Motor neuron (in vitro differentiated cells): Measurements from ENCODE around the gene NLE1. TPM values are rescaled to one million over a fixed set of nuclear protein-coding genes. Genes with fewer than 3 reads are reported as not detected.
"Not testable (repeated sequence)": the region's sequence is repeated elsewhere in the genome, so short reads cannot be mapped to it uniquely, and the experiment has no call there.

Experiments
- ATAC-seq, 8 experiments: fragments of 200-7000 bp; cut with Tn5 transposase; replicated peaks in 6 of 8; 2 replicates each; pipeline ENCODE4 v1.8.0; 2021; ENCODE audit warnings: mild to moderate bottlenecking in 8 of 8, moderate library complexity in 8 of 8
- H3K27ac ChIP-seq, 2 donors: fragments of 250-450 bp; sonication (Bioruptor Pico); 2 replicates each; pipeline ENCODE4 v1.9.0; 2021; ENCODE audit warnings: antibody characterized with exemption in 2 of 2, mild to moderate bottlenecking in 2 of 2, moderate library complexity in 1 of 2
- H3K4me1 ChIP-seq, 2 donors: fragments of 250-450 bp; sonication (Bioruptor Pico); replicated peaks in 1 of 2; 2 replicates each; pipeline ENCODE4 v1.6.1; 2021; ENCODE audit warnings: antibody characterized with exemption in 2 of 2, mild to moderate bottlenecking in 2 of 2, moderate library complexity in 1 of 2
- H3K4me3 ChIP-seq, 5 donors: fragments of 250-450 bp; sonication (Bioruptor Pico); 2 replicates each; pipeline ENCODE4 v1.9.0; 2021; ENCODE audit warnings: antibody characterized with exemption in 5 of 5, mild to moderate bottlenecking in 5 of 5, moderate library complexity in 4 of 5
- WGBS, 10 experiments: fragments of 450-650 bp; shearing (Covaris generic); methylation state at CpG; one replicate each; pipeline ENCODE4 v1.0.0; 2022; 5-methylcytosine and 5-hydroxymethylcytosine counted together
- in situ Hi-C, 9 experiments: fragments of 400-800 bp; cut with MboI; loops; one replicate each; pipeline ENCODE4 v1.15.0; 2021; ENCODE audit warnings: low sequenced_read_pairs in 9 of 9, low pct_unique_long_range_greater_than_20kb in 2 of 9; ENCODE audit not compliant: unreplicated experiment in 9 of 9
- total RNA-seq, 8 experiments: library from RNA; unstranded; fragments of 300-600 nt; gene quantifications; 2 replicates each; pipeline versions ENCODE4 v1.2.3 to v1.2.4, GENCODE V29; 2022

The NLE1 gene
- total RNA-seq, 8 experiments from 2014 or later, result 13.0 to 29.8 (median 19.7) TPM

- Histone ChIP-seq H3K4me1 (peaks cover 10 to 12% of the 10 kb centered on the region in 2 donors), H3K27ac (no peak overlapping the region), H3K4me3 (no peak overlapping the region)
- in situ Hi-C loops, result loop anchor here in 8 of 9 experiments (10.0 to 25.0 kb wide), 6 partner anchors 106 to 706 kb away; partner anchors contain the start of gene LIG3 (in 1 of the 8)
- no peak for ATAC-seq
Measured at GRCh38 chr17:35117984-35118383, 24.1 kb downstream of the NLE1 start.

GRCh38 chr17:35116845-35117244 is 25.3 kb downstream of the NLE1 start:
- WGBS, 10 experiments, result 60 to 100% (median 91%) methylated on average over 1 to 6 of the region's 12 CpGs; no CpG with 5 or more reads in 4 of the 10 experiments
- no peak overlapping the region for H3K27ac ChIP-seq
- H3K4me3 ChIP-seq, result no peak overlapping the region
- peaks cover 10 to 12% of the 10 kb centered on the region in 2 donors for H3K4me1 ChIP-seq
- in situ Hi-C loops, result loop anchor here in 8 of 9 experiments (10.0 to 25.0 kb wide), 6 partner anchors 105 to 705 kb away; partner anchors contain the start of gene LIG3 (in 1 of the 8)
- no peak for ATAC-seq

- H3K27ac ChIP-seq, H3K4me1 ChIP-seq, H3K4me3 ChIP-seq, ATAC-seq: not testable (repeated sequence)
- WGBS, 10 experiments, result 93 to 100% (median 100%) methylated on average over 1 to 6 of the region's 17 CpGs; no CpG with 5 or more reads in 5 of the 10 experiments
- in situ Hi-C loops, result loop anchor here in 8 of 9 experiments (10.0 to 25.0 kb wide), 6 partner anchors 98 to 698 kb away; partner anchors contain the start of gene LIG3 (in 1 of the 8)
Measured at GRCh38 chr17:35110791-35111190, 31.3 kb downstream of the NLE1 start.

- ATAC-seq, result no peak
- in situ Hi-C loops, result loop anchor here in 8 of 9 experiments (25.0 kb wide), 5 partner anchors 93 to 693 kb away; partner anchors contain the start of gene LIG3 (in 1 of the 8)
- H3K27ac ChIP-seq, result no peak overlapping the region
- peaks cover 0 to 5% of the 10 kb centered on the region in 2 donors for H3K4me1 ChIP-seq
- 91 to 100% (median 96%) methylated on average over 2 to 5 of the region's 5 CpGs; no CpG with 5 or more reads in 2 of the 10 experiments for WGBS, 10 experiments
- H3K4me3 ChIP-seq, result no peak overlapping the region
Measured at GRCh38 chr17:35104844-35105450, 37.2 kb downstream of the NLE1 start.

- no peak for ATAC-seq
- in situ Hi-C loops, result loop anchor here in 8 of 9 experiments (25.0 kb wide), 5 partner anchors 91 to 691 kb away; partner anchors contain the start of gene LIG3 (in 1 of the 8)
Measured at GRCh38 chr17:35103271-35103670, 38.8 kb downstream of the NLE1 start.

GRCh38 chr17:35101725-35102124 is 40.4 kb downstream of the NLE1 start:
- Histone ChIP-seq H3K4me1 (peaks cover 0 to 5% of the 10 kb centered on the region in 2 donors), H3K27ac (no peak overlapping the region), H3K4me3 (no peak overlapping the region)
- ATAC-seq, result no peak
- in situ Hi-C loops, result loop anchor here in 8 of 9 experiments (25.0 kb wide), 5 partner anchors 89 to 689 kb away; partner anchors contain the start of gene LIG3 (in 1 of the 8)
- 90 to 100% (median 95%) methylated on average over 1 to 2 of the region's 2 CpGs; no CpG with 5 or more reads in 1 of the 10 experiments for WGBS, 10 experiments

More at GRCh38 chr17:35103271-35103670, 38.8 kb downstream of the NLE1 start:
- H3K4me1 ChIP-seq, result peaks cover 0 to 5% of the 10 kb centered on the region in 2 donors
- 100% methylated on average over 1 of the region's 5 CpGs; no CpG with 5 or more reads in 9 of the 10 experiments for WGBS, 10 experiments
- no peak overlapping the region for H3K4me3 ChIP-seq
- no peak overlapping the region for H3K27ac ChIP-seq

GRCh38 chr17:35101036-35101435 is 41.1 kb downstream of the NLE1 start:
- ATAC-seq, result no peak
- Histone ChIP-seq H3K4me3 (no peak overlapping the region), H3K27ac (no peak overlapping the region), H3K4me1 (peaks cover 0 to 5% of the 10 kb centered on the region in 2 donors)
- WGBS, 10 experiments, result 60 to 100% (median 97%) methylated on average over 1 to 11 of the region's 14 CpGs; no CpG with 5 or more reads in 5 of the 10 experiments
- in situ Hi-C loops, result loop anchor here in 8 of 9 experiments (25.0 kb wide), 5 partner anchors 89 to 689 kb away; partner anchors contain the start of gene LIG3 (in 1 of the 8)

GRCh38 chr17:35099908-35100307 is 42.2 kb downstream of the NLE1 start:
- H3K4me1 ChIP-seq, result peaks cover 0 to 5% of the 10 kb centered on the region in 2 donors
- H3K4me3 ChIP-seq, result no peak overlapping the region
- WGBS, 10 experiments, result 39 to 100% (median 80%) methylated on average over 1 to 3 of the region's 3 CpGs; no CpG with 5 or more reads in 3 of the 10 experiments
- peak in 4 of 8 experiments; percentile 40 to 96 (median 59) for ATAC-seq
- in situ Hi-C loops, result loop anchor here in 8 of 9 experiments (25.0 kb wide), 5 partner anchors 88 to 688 kb away; partner anchors contain the start of gene LIG3 (in 2 of the 8)
- H3K27ac ChIP-seq, result no peak overlapping the region

GRCh38 chr17:35097776-35098175 is 44.3 kb downstream of the NLE1 start:
- in situ Hi-C loops, result loop anchor here in 1 of 9 experiments (25.0 kb wide), 1 partner anchor 110 kb away; the partner anchor contains the start of gene LIG3
- Histone ChIP-seq H3K4me3 (no peak overlapping the region), H3K4me1 (peaks cover 0 to 5% of the 10 kb centered on the region in 2 donors), H3K27ac (no peak overlapping the region)
- ATAC-seq, result no peak
- 50 to 100% (median 95%) methylated on average over 1 of the region's 2 CpGs; no CpG with 5 or more reads in 2 of the 10 experiments for WGBS, 10 experiments

GRCh38 chr17:35095741-35096140 is 46.4 kb downstream of the NLE1 start:
- Histone ChIP-seq H3K27ac (no peak overlapping the region), H3K4me3 (no peak overlapping the region), H3K4me1 (peaks cover 0 to 5% of the 10 kb centered on the region in 2 donors)
- in situ Hi-C loops, result loop anchor here in 1 of 9 experiments (25.0 kb wide), 1 partner anchor 108 kb away; the partner anchor contains the start of gene LIG3
- no peak for ATAC-seq
- 100% methylated on average over 1 of the region's 1 CpG; no CpG with 5 or more reads in 8 of the 10 experiments for WGBS, 10 experiments

GRCh38 chr17:35094902-35095301 is 47.2 kb downstream of the NLE1 start:
- Histone ChIP-seq H3K4me3 (no peak overlapping the region), H3K4me1 (no peaks in the 10 kb centered on the region), H3K27ac (no peak overlapping the region)
- in situ Hi-C loops, result loop anchor here in 1 of 9 experiments (25.0 kb wide), 1 partner anchor 108 kb away; the partner anchor contains the start of gene LIG3
- peak in 3 of 8 experiments; percentile 12 to 95 (median 90) for ATAC-seq
- 100% methylated on average over 1 to 2 of the region's 2 CpGs; no CpG with 5 or more reads in 7 of the 10 experiments for WGBS, 10 experiments

- H3K4me1 ChIP-seq, result peaks cover 6 to 11% of the 10 kb centered on the region in 2 donors
- WGBS, 10 experiments, result 64 to 100% (median 95%) methylated on average over 1 to 11 of the region's 11 CpGs; no CpG with 5 or more reads in 1 of the 10 experiments
- H3K27ac ChIP-seq, H3K4me3 ChIP-seq, ATAC-seq: not testable (repeated sequence)
- in situ Hi-C loops, result loop anchor here in 1 of 9 experiments (25.0 kb wide), 1 partner anchor 103 kb away; the partner anchor contains the start of gene LIG3
Measured at GRCh38 chr17:35090707-35091106, 51.4 kb downstream of the NLE1 start.
